Panc1 (cell line): ENCODE data around the gene TSKU.

Experiments
- CTCF ChIP-seq: fragments of 450-650 bp; IDR thresholded peaks from 2 replicates; pipeline ENCODE4 v1.5.1; 2017; ENCODE audit warnings: mild to moderate bottlenecking
- POLR2AphosphoS5 ChIP-seq: IDR thresholded peaks from 2 replicates; pipeline ENCODE4 v1.6.1; 2012; ENCODE audit warnings: mild to moderate bottlenecking, low read depth, low read length, moderate library complexity
- REST ChIP-seq, 2 experiments: IDR thresholded peaks; 2 replicates each; pipeline ENCODE4 v1.6.1; 2011 to 2012; ENCODE audit warnings: low read depth in 2 of 2, control low read depth in 1 of 2, low read length in 1 of 2, mild to moderate bottlenecking in 1 of 2, moderate library complexity in 1 of 2; ENCODE audit not compliant: insufficient read depth in 1 of 2
- SIN3A ChIP-seq: IDR thresholded peaks from 2 replicates; pipeline ENCODE4 v1.6.1; 2012; ENCODE audit warnings: low read depth, mild to moderate bottlenecking, low read length, moderate library complexity, borderline replicate concordance; ENCODE audit not compliant: insufficient read depth
- TCF7L2 ChIP-seq: IDR thresholded peaks from 2 replicates; pipeline ENCODE4 v1.6.1; 2011; ENCODE audit warnings: mild to moderate bottlenecking, low read depth, low read length, inconsistent platforms

- TF ChIP-seq POLR2AphosphoS5 (no peak), CTCF (no peak), REST (IDR thresholded peaks at IDR 0.05; ENCODE audit: insufficient read depth in 1 of 2, low read depth in 2 of 2, low read length in 1 of 2) (no peak), SIN3A (no peak), TCF7L2 (no peak)
Observed at GRCh38 chr11:76759517-76759916, 23.6 kb upstream of the TSKU start.
